Endothelial cell (in vitro differentiated cells): ENCODE measurements around the gene ZNF84. TPM values are rescaled to one million over a fixed set of nuclear protein-coding genes. Genes with fewer than 3 reads are reported as not detected.

Experiments used
- DNase-seq: peaks from one replicate; pipeline ENCODE4 v3.0.0; 2021; ENCODE audit warnings: low spot score
- H3K27ac Mint-ChIP-seq: one replicate; pipeline ENCODE4 v1.8.0; 2021; ENCODE audit warnings: mixed read lengths, inconsistent platforms; ENCODE audit not compliant: unreplicated experiment
- H3K27me3 Mint-ChIP-seq: one replicate; pipeline ENCODE4 v1.8.0; 2021; ENCODE audit warnings: mild to moderate bottlenecking, moderate library complexity, mixed read lengths, inconsistent platforms; ENCODE audit not compliant: unreplicated experiment
- H3K36me3 Mint-ChIP-seq: one replicate; pipeline ENCODE4 v1.8.0; 2021; ENCODE audit warnings: mild to moderate bottlenecking, low read depth, mixed read lengths, inconsistent platforms; ENCODE audit not compliant: unreplicated experiment
- H3K4me1 Mint-ChIP-seq: one replicate; pipeline ENCODE4 v1.8.0; 2021; ENCODE audit warnings: mild to moderate bottlenecking, mixed read lengths, inconsistent platforms; ENCODE audit not compliant: unreplicated experiment
- H3K4me3 Mint-ChIP-seq: one replicate; pipeline ENCODE4 v1.8.0; 2021; ENCODE audit warnings: mild to moderate bottlenecking, mixed read lengths, inconsistent platforms; ENCODE audit not compliant: unreplicated experiment
- H3K9me3 Mint-ChIP-seq: one replicate; pipeline ENCODE4 v1.8.0; 2021; ENCODE audit warnings: mixed read lengths, inconsistent platforms; ENCODE audit not compliant: unreplicated experiment
- total RNA-seq: library from RNA; stranded (reverse); fragmentation: NEBNext Ultra II Directional; extraction: Animal tissue kit (Norgen Biotek cat#: 25700); gene quantifications from one replicate; pipeline ENCODE4 v1.2.1, GENCODE V29; 2021; ENCODE audit not compliant: unreplicated experiment
- TF ChIP-seq, protein P1 (sequence below): fragments of 200-600 bp; sonication (generic); IDR thresholded peaks from one replicate; pipeline ENCODE4 v1.5.0; 2021; ENCODE audit warnings: antibody characterized with exemption; ENCODE audit not compliant: unreplicated experiment

ZNF84 gene
- total RNA-seq, 1 donor from 2014 or later = 34.8 TPM

DNA sequence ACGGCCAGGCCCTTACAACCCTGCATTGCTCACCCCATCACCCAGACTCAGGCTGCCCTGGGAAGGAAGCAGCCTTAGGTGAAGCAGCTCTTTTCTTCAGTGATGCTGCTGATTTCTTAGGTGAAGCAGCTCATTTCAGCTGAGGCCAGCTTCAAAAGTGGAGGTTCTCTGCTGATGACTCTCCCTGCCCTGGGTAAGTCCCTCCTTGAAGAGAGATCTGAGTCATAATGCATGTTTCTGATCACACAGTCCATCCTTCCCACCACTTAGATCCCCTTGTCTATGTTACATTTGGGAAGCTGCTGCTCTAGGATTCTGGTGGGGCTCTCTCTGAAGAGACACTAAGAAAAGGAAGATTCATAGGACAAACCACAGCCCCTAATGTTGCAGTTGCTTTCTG lies 26.2 kb downstream of the ZNF84 start:
- Mint-ChIP-seq H3K4me3 (peak overlapping the region; percentile 24), H3K36me3 (peaks cover 62% of the 10 kb centered on the region), H3K9me3 (peaks cover 55% of the 10 kb centered on the region)

GRCh38 chr12:133073836-133074235 lies 36.5 kb downstream of the ZNF84 start:
- DNase-seq = no peak
- TF ChIP-seq, protein P1, sequence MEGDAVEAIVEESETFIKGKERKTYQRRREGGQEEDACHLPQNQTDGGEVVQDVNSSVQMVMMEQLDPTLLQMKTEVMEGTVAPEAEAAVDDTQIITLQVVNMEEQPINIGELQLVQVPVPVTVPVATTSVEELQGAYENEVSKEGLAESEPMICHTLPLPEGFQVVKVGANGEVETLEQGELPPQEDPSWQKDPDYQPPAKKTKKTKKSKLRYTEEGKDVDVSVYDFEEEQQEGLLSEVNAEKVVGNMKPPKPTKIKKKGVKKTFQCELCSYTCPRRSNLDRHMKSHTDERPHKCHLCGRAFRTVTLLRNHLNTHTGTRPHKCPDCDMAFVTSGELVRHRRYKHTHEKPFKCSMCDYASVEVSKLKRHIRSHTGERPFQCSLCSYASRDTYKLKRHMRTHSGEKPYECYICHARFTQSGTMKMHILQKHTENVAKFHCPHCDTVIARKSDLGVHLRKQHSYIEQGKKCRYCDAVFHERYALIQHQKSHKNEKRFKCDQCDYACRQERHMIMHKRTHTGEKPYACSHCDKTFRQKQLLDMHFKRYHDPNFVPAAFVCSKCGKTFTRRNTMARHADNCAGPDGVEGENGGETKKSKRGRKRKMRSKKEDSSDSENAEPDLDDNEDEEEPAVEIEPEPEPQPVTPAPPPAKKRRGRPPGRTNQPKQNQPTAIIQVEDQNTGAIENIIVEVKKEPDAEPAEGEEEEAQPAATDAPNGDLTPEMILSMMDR = no peak
- Mint-ChIP-seq H3K27me3 (peaks cover 10% of the 10 kb centered on the region), H3K36me3 (peaks cover 22% of the 10 kb centered on the region), H3K4me3 (no peak overlapping the region), H3K9me3 (peaks cover 26% of the 10 kb centered on the region), H3K4me1 (no peaks in the 10 kb centered on the region), H3K27ac (no peak overlapping the region)

More for the DNA sequence above, 26.2 kb downstream of the ZNF84 start:
- TF ChIP-seq, protein P1 = no peak
- Mint-ChIP-seq H3K27ac (no peak overlapping the region), H3K4me1 (no peaks in the 10 kb centered on the region), H3K27me3 (peaks cover 3% of the 10 kb centered on the region)
- DNase-seq = no peak

DNA sequence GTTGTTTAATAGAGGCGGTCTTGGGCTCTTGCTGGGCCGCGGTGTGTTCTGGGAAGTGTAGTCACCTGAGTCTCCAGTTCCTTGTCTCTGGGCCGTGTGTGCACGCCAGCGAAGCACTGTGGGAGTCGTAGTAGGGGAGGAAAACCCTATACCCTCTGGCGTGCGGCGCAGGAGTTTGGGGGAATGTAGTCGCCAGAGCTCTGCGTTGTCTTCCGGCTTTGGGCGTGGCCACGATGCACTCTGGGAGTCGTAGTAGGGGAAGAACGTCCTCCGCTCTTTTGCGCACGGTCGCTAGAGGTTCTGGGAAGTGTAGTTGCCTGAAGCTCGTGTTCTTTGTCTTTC lies 42.7 kb downstream of the ZNF84 start:
- Mint-ChIP-seq H3K36me3 (peaks cover 59% of the 10 kb centered on the region), H3K9me3 (peaks cover 54% of the 10 kb centered on the region)

GRCh38 chr12:133080368-133081158 lies 43.3 kb downstream of the ZNF84 start, which contains the start of gene ZNF140:
Gene ZNF140, plus strand, starts transcription at chr12:133080923. Its CDS starts 398 bp downstream, at chr12:133081321.
- H3K4me3 Mint-ChIP-seq = no peak within 1 kb of the TSS
- TF ChIP-seq, protein P1 = no peak
- H3K27ac Mint-ChIP-seq = no peak within 1 kb of the TSS
- peaks cover 17% of the 10 kb centered on the region for H3K27me3 Mint-ChIP-seq
- peak; percentile 96 for DNase-seq
- peaks cover 49% of the 10 kb centered on the region for H3K9me3 Mint-ChIP-seq
- H3K4me1 Mint-ChIP-seq = no peaks in the 10 kb centered on the region
- H3K36me3 Mint-ChIP-seq = peaks cover 64% of the 10 kb centered on the region

More for the DNA sequence above, 42.7 kb downstream of the ZNF84 start:
- Mint-ChIP-seq H3K27me3 (peaks cover 17% of the 10 kb centered on the region), H3K4me3 (no peak overlapping the region), H3K4me1 (no peaks in the 10 kb centered on the region), H3K27ac (no peak overlapping the region)
- DNase-seq = peak; percentile 91
- TF ChIP-seq, protein P1 = no peak

- TF ChIP-seq, protein P1 = no peak
- Mint-ChIP-seq H3K27ac (no peak overlapping the region), H3K27me3 (peaks cover 17% of the 10 kb centered on the region), H3K4me3 (no peak overlapping the region), H3K36me3 (peaks cover 71% of the 10 kb centered on the region), H3K9me3 (peaks cover 49% of the 10 kb centered on the region), H3K4me1 (no peaks in the 10 kb centered on the region)
- no peak for DNase-seq
Observed at GRCh38 chr12:133081159-133081780, 44.0 kb downstream of the ZNF84 start.
